ENCODE measurements around the gene PIAS4.
"Not testable (repeated sequence)": the region's sequence is repeated elsewhere in the genome, so short reads cannot be mapped to it uniquely, and the experiment has no call there.

Gene PIAS4

GRCh38 chr19:3998667-3999412, 8.7 kb upstream of the PIAS4 start:
- DNase-seq (ENCODE audit: low read depth) = not testable (repeated sequence)

DNA sequence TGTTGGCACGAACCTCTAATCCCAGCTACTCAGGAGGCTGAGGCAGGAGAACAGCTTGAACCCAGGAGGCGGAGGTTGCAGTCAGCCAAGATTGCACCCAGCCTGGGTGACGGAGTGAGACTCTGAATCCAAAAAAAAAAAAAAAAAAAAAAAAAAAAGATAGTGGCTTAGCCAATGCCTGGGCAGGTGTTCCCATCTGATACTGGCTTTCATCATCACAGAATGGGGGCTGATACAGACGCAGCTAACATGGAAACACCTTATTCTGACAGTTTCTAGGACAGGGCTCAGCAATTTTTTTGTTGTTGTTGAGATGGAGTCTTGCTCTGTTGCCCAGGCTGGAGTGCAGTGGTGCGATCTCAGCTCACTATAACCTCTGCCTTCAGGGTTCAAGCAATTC, 6.7 kb upstream of the PIAS4 start:
- DNase-seq (ENCODE audit: low read depth) = not testable (repeated sequence)

DNA sequence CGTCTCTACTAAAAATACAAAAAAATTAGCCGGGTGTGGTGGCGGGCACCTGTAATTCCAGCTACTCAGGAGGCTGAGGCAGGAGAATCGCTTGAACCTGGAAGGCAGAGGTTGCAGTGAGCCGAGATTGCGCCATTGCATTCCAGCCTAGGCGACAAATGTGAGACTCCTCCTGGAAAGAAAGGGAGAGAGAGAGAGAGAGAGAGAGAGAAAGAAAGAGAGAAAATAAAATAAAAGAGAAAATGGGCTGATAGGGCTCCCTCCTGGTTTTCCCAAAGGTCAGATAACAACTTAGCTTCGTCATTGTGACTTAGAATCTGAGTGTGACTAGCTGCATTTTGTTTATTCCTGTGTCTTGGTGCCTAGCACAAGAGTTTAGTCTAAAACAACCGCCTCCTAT, 2.1 kb upstream of the PIAS4 start:
- DNase-seq (ENCODE audit: low read depth) = not testable (repeated sequence)

DNA sequence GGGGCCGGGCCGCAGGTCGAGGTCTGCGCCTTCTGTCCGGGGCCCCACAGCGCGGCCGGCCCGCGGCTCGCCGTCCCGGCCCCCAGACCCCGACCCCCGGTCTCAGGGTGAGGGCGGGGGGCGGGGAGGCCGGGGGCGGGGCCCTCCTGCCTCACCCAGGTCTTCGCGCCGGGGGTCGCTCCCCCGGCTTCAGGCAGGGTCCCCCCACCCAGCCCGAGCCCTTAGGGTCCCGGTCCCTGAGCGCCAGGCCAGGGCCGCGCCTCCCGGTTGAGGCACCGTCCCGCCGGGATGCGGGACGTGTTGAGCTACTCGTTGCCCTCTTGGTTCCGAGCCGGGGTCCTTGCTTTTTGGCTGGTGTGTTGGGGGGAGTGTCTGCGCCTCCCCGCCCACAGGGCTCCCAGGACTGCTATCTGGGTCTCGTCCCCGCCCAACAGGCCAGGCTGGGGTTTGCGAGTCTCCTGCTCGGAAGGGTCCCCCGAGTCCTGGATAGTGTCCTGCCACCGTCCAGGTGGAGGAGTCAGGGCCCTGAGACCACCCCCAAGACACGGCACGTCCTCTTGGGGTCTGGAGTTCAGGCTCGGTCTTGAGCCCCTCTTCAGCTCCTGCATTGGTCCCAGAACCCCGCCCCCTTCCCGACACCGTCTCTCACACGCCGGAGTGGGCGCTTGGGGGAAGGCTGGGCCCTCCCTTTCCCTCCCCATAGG, 452 bp downstream of the PIAS4 start:
- DNase-seq (ENCODE audit: low read depth) = peak; percentile 31

DNA sequence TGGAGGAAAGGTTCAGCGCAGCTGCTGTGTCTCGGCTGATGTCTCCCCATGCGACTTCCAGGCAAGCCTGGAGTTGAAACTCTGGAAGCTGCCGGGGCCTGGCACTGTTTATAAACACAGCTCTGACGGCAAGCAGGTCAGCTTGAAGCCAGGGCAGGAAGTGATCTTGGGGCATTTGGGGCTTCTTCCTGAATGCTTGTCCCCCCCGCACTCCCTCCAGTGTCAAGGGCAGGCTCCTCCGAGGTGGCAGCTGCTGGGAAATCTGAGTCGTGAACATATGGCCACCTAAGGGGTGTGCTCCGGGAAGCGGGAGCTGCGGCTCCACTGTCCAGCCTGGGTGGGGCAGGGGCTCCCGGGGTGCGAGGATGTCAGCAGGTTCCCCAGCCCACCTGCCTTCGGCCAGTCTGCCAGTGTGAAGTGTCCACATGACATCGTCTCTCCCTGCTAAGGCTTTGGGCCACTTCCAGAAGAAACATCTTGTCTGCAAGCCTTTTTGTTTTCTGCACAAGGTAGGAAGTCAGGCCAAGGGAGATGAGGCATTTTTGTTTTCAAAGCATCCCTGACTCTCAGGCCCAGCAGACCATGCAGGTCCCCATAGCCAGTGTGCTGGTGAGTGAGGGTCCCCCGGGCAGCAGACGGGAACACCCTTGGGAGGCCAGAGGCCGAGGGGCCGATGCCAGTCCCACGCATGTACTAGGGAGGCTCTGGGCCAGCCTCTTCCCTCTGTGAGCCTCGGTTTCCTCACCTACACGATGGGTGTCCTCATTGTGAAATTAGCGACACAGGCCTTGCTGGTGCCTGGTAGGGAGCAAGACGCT, 2.7 kb downstream of the PIAS4 start:
- peak; percentile 50 for DNase-seq (ENCODE audit: low read depth)

- DNase-seq (ENCODE audit: low read depth) = no peak
Observed at GRCh38 chr19:4010808-4011110, 3.2 kb downstream of the PIAS4 start.

- DNase-seq (ENCODE audit: low read depth) = not testable (repeated sequence)
Observed at GRCh38 chr19:4011430-4011829, 3.9 kb downstream of the PIAS4 start.

DNA sequence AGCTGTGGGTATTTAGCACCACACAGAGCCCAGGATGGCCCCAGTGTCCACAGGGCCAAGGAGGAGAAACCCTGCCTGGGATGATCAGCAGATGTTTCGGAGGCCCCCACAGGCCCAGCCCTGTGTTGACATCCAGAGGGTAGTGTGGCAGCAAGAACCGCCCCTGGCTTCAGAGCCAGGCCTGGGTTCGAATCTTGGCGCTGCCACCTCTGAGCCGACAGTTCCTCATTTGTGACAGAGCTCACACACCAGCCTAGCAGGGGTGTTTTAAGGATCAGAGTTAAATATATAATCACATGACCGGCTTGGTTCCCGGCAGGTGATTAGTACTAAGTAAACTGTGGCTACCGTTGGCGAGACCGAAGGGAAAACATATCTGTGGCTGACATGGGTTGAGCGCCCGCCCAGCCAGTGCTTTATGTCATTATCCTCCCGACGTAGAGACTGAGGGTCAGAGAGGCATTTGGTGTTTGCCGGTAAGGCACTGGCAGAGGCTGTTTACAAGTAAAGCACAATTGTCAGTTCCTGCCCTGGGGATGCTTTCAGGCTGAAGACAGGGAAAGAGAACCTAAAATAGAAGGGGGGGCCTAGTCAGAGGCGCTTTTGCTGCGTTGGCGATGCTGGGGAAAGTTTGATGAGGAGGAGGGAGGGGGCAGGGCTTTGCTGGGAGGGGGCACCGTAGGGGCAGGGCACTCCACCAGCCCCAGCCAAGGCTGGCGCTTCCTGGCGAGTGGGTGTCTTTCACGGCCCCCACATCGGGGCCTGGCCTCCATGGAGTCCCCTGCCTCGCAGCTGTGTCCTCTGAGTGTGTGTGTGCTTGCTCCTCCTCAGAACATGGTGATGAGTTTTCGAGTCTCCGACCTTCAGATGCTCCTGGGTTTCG, 4.8 kb downstream of the PIAS4 start:
- DNase-seq (ENCODE audit: low read depth) = no peak

DNA sequence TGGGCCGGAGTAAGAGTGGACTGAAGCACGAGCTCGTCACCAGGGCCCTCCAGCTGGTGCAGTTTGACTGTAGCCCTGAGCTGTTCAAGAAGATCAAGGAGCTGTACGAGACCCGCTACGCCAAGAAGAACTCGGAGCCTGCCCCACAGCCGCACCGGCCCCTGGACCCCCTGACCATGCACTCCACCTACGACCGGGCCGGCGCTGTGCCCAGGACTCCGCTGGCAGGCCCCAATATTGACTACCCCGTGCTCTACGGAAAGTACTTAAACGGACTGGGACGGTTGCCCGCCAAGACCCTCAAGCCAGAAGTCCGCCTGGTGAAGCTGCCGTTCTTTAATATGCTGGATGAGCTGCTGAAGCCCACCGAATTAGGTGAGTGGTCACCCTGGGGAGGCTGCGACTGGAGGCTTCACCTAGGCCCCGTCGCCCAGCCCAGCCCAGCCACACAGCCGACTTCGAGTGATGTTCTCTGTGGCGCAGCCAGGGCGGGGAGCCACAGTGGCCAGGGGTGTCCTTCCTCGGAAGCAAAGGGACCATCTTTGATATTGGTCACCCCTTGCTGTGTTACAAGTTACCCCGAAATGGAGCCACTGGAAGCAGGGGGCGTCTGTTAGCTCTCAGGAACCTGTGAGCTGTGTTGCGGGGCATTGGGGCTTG, 5.6 kb downstream of the PIAS4 start:
- no peak for DNase-seq (ENCODE audit: low read depth)

DNA sequence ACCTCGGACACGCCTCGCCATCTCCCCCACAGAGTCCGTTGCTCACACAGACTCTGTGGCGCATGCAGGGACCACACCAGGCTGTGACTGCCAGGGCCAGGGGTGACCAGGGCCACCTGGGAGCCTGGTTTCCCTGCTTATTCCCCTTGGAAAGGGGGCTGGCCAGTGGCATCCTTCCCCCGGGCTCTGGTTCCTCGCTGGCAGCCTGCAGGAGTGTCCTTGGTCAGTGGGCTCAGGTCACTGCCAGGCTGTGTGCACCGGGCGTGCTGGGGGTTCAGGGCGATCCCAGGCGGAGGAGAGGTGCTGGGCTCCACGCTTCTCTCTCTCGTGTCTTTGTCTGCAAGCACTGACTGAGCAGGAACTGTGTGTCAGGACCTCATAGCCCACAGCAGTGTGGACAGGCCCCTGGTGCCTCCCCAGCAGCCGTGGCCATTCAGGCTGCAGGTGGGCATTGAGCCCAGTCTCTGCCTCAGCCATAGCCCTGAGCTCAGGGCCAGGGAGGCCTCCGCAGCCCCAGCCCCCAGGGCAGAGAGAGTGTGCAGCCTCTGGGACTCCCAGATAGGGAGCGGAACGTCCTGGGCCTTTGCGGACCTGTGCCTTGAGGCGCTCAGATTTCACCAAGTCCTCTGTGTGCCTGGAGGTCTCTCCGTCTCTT, 6.5 kb downstream of the PIAS4 start:
- DNase-seq (ENCODE audit: low read depth) = no peak

- DNase-seq (ENCODE audit: low read depth) = no peak
Observed at GRCh38 chr19:4014541-4015491, 7.3 kb downstream of the PIAS4 start.

DNA sequence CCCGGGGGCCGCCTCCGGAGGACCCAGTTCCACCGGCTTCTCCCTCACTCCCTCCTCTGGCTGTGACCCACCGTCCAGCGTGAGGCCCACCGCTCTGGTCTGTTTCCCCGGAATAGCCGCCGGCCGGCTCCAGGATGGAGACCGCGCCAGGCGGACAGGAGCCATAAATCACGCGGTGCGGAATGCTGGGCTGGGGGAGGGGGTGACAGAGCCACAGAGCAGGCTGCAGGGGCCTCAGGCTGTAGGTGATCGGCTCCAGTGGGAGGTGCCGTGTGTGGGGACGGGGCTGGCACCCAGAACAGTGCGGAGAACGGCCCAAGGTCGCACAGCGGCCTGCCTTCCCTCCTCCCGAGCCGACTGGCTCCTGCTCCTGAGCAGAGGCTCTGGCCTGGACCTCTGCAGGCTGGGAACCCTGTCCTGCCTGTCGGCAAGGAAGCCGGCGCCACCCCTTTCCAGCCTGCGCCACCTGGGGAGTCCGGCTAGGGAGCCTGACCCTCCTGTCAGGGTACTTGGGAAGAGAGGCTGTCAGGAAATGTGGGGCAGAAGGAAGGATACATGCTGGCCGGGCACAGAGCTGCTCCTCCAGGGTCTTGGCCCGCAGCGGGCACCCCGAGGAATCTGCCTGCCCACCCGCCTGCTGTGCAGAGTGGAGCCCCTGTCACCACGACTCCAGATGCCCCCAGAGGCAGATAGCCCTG, 8.3 kb downstream of the PIAS4 start:
- no peak for DNase-seq (ENCODE audit: low read depth)

GRCh38 chr19:4016486-4016885, 8.9 kb downstream of the PIAS4 start:
- no peak for DNase-seq (ENCODE audit: low read depth)

- no peak for DNase-seq (ENCODE audit: low read depth)
Observed at GRCh38 chr19:4016903-4017638, 9.5 kb downstream of the PIAS4 start.

DNA sequence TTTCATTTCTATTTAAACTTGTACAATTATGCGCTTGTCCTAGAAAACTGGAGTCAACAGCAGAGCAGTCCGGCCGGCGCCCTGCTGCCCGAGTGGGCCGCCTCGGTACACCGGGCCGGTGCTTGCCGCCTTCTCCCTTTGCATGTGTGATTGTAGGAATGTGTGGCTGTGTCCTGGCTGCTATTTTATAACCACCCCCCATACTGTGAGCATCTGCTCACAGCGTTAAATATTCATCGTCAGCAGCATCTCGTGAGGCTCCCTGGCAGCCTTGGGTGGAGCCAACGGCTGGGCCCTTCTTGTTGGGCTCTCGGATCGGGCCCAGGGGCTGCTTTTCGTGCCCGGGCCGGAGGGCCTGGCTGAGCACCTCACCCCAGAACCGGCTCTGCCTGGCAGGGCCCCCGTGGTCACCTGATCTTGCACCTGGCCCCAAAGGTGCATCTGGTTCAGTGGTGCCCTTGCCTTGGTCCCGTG, 10.6 kb downstream of the PIAS4 start:
- no peak for DNase-seq (ENCODE audit: low read depth)

DNA sequence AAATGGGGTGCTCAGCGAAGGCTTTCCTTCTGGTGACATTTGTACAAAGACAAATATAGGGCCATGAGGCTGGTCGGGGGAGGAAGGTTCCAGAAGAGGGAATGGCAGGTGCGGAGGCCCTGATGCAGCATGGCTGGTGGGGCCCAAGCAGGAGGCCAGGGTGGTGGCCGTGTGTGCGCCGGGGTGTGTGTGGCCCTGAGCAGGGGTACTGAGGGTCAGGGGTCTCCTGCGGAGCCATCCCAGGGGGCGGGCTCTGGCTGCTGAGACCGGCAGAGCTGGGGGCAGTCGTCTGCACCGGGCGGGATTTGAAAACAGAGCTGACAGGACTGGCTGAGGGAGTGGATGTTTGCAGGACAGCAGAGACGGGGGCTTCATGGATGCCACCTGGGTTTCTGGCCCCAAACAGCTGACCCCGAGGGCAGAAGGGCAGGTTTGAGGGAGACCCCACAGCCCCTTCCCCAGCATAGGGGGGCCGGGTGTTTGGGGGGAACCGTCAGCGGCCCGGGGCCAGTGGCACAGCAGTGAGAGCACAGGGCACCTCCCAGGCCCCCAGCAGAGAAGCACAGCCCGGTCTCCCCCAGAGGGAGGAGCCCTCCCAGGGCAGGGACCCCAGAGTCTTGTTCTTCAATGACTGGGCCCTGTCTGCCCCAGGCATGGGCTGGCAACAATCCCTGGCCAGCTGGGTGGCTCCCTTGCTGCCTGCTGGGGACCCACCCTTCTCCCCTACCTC, 11.4 kb downstream of the PIAS4 start:
- DNase-seq (ENCODE audit: low read depth) = no peak

GRCh38 chr19:4019578-4019977, 12.0 kb downstream of the PIAS4 start:
- DNase-seq (ENCODE audit: low read depth) = no peak

Measured in iris pigment epithelial cell (primary cell).